Neural cell (in vitro differentiated cells): ENCODE results near the gene FAM219A. TPM values are rescaled to one million over a fixed set of nuclear protein-coding genes. Genes with fewer than 3 reads are reported as not detected.

ENCODE experiments used
- H2AFZ ChIP-seq: fragments of 200-600, 300-800 bp; sonication (generic), shearing (Covaris generic); 2 replicates; pipeline ENCODE4 v1.6.0; 2014; ENCODE audit warnings: low read depth, mild to moderate bottlenecking, antibody characterized with exemption, low read length, moderate library complexity
- H3F3A ChIP-seq: fragments of 200-600 bp; shearing (Covaris generic); 2 replicates; pipeline ENCODE4 v1.6.1; 2016; ENCODE audit warnings: mild to moderate bottlenecking, moderate library complexity, mixed read lengths, antibody characterized with exemption, low read length; ENCODE audit not compliant: insufficient read depth, poor library complexity, severe bottlenecking
- H3K27ac ChIP-seq: fragments of 200-600, 300-800 bp; sonication (generic), shearing (Covaris generic); 2 replicates; pipeline ENCODE4 v1.5.1; 2014; ENCODE audit warnings: mild to moderate bottlenecking, low read length, moderate library complexity
- H3K27me3 ChIP-seq: fragments of 300-800, 200-600 bp; sonication (generic), shearing (Covaris generic); 2 replicates; pipeline ENCODE4 v1.6.0; 2014; ENCODE audit warnings: mild to moderate bottlenecking, low read depth, low read length, moderate library complexity; ENCODE audit not compliant: insufficient read depth
- H3K36me3 ChIP-seq: fragments of 300-800, 200-600 bp; sonication (generic), shearing (Covaris generic); 2 replicates; pipeline ENCODE4 v1.5.1; 2014; ENCODE audit warnings: mild to moderate bottlenecking, antibody characterized with exemption, low read length, moderate library complexity; ENCODE audit not compliant: insufficient read depth
- H3K4me2 ChIP-seq: fragments of 300-800, 200-600 bp; sonication (generic), shearing (Covaris generic); 2 replicates; pipeline ENCODE4 v1.6.0; 2014; ENCODE audit warnings: mild to moderate bottlenecking, low read length
- H3K4me3 ChIP-seq: fragments of 300-800, 200-600 bp; sonication (generic), shearing (Covaris generic); 2 replicates; pipeline ENCODE4 v1.5.1; 2014; ENCODE audit warnings: mild to moderate bottlenecking, low read length, moderate library complexity
- H3K79me2 ChIP-seq: fragments of 200-600 bp; shearing (Covaris generic); replicated peaks from 2 replicates; pipeline ENCODE4 v1.6.0; 2014; ENCODE audit warnings: mild to moderate bottlenecking, low read length, moderate library complexity; ENCODE audit not compliant: insufficient read depth
- H3K9ac ChIP-seq: fragments of 300-800, 200-600 bp; sonication (generic), shearing (Covaris generic); 2 replicates; pipeline ENCODE4 v1.6.1; 2016; ENCODE audit warnings: mild to moderate bottlenecking, low read length, mixed read lengths
- H3K9me2 ChIP-seq: fragments of 200-600 bp; shearing (Covaris generic); 2 replicates; pipeline ENCODE4 v1.6.1; 2016; ENCODE audit warnings: mild to moderate bottlenecking, low read length, mixed read lengths; ENCODE audit not compliant: insufficient read depth
- H3K9me3 ChIP-seq: fragments of 200-600, 300-800 bp; sonication (generic), shearing (Covaris generic); 2 replicates; pipeline ENCODE4 v1.6.1; 2016; ENCODE audit warnings: mild to moderate bottlenecking, mixed run types, low read length, moderate library complexity, mixed read lengths
- H4K20me1 ChIP-seq: fragments of 200-600 bp; shearing (Covaris generic); 2 replicates; pipeline ENCODE4 v1.6.1; 2016; ENCODE audit warnings: mild to moderate bottlenecking, mixed run types; ENCODE audit not compliant: insufficient read depth
- CTCF ChIP-seq: fragments of 450-650 bp; IDR thresholded peaks from 2 replicates; pipeline ENCODE4 v1.5.1; 2014; ENCODE audit warnings: antibody characterized with exemption, mild to moderate bottlenecking, moderate library complexity; ENCODE audit not compliant: poor library complexity, severe bottlenecking
- EP300 ChIP-seq: fragments of 450-650 bp; conservative IDR thresholded peaks from 2 replicates; pipeline ENCODE4 v1.6.1; 2014; ENCODE audit warnings: antibody characterized with exemption, mild to moderate bottlenecking, moderate library complexity; ENCODE audit not compliant: poor library complexity, severe bottlenecking
- EZH2 ChIP-seq: fragments of 200-600, 300-800 bp; shearing (Covaris generic), sonication (generic); IDR thresholded peaks from 2 replicates; pipeline ENCODE4 v1.6.1; 2014; ENCODE audit warnings: antibody characterized with exemption, low read length, borderline replicate concordance, mild to moderate bottlenecking; ENCODE audit not compliant: insufficient read depth, poor library complexity, severe bottlenecking
- MXI1 ChIP-seq: fragments of 450-650 bp; conservative IDR thresholded peaks from 2 replicates; pipeline ENCODE4 v1.6.1; 2014; ENCODE audit warnings: antibody characterized with exemption, mild to moderate bottlenecking; ENCODE audit not compliant: poor library complexity, severe bottlenecking
- POLR2AphosphoS5 ChIP-seq: IDR thresholded peaks from 2 replicates; pipeline ENCODE4 v1.6.1; 2012
- RAD21 ChIP-seq: fragments of 450-650 bp; conservative IDR thresholded peaks from 2 replicates; pipeline ENCODE4 v1.6.1; 2014; ENCODE audit warnings: antibody characterized with exemption, mild to moderate bottlenecking, moderate library complexity
- SMC3 ChIP-seq: fragments of 450-650 bp; conservative IDR thresholded peaks from 2 replicates; pipeline ENCODE4 v1.6.1; 2014; ENCODE audit warnings: antibody characterized with exemption, mild to moderate bottlenecking, moderate library complexity; ENCODE audit not compliant: poor library complexity
- TAF1 ChIP-seq: IDR thresholded peaks from 2 replicates; pipeline ENCODE4 v1.6.1; 2012; ENCODE audit warnings: low read depth
- polyA plus RNA-seq: library from polyadenylated mRNA; depleted of rRNA; stranded (reverse); fragments of >200 nt; gene quantifications from 2 replicates; pipeline ENCODE4 v1.2.3, GENCODE V29; 2014
- TF ChIP-seq, protein P1 (sequence below): IDR thresholded peaks from 2 replicates; pipeline ENCODE4 v1.6.1; 2012; ENCODE audit warnings: borderline replicate concordance

FAM219A gene
- polyA plus RNA-seq, 1 donor from 2014 or later, result 56.6 TPM

- TF ChIP-seq EP300, result no peak
These were observed 86.4 kb downstream of the FAM219A start for GRCh38 chr9:34371886-34372466.

DNA sequence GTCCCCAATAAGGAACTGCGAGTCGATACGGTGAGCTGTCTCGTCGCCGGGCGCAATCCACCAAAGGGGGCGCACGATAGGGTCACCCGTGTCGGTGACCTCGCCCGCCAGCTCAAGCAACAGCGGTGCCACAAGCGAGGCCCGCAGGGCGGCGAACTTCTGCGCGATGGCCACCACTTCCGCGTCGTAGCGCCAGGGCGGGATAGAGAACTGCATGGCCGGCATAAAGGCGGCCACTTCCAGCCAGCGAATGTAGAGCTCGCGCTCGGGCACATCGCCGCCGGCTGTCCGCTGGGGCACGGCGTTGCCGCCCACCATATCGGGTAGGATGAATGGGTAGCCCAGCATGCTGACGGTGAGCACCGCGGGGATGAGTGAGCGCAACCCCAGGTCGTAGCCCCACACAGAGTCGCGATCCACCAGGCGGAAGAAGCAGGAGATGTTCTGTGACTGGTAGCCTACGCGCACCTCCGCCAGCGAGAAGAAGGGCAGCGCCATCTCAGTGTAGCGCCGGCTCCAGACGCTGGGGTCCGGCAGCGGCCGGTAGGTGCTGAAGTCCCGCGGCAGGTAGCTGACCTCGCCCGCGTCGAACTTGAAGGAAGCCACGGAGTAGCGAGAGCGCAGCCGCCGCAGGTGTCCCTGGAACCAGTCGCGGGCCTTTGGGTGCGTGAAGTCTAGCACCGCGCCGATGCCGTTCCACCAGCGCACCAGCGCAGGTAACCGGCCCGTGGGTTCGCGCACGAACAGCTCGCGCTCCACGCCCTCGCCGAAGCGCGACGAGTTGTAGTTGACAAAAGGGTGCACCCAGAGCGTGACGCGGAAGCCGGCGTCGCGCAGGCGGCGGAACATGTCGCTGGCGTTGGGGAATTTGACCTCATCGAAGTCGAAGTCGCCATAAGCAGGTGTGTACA, 87.1 kb downstream of the FAM219A start:
- Histone ChIP-seq H3K4me3 (no peak overlapping the region), H3K4me2 (no peak overlapping the region), H3K9me3 (peaks cover 8% of the 10 kb centered on the region)

More at GRCh38 chr9:34371886-34372466, 86.4 kb downstream of the FAM219A start:
- H2AFZ ChIP-seq, result no peak overlapping the region
- H3K79me2 ChIP-seq, result no peaks in the 10 kb centered on the region
- H3K4me3 ChIP-seq, result no peak overlapping the region
- no peak overlapping the region for H3K4me2 ChIP-seq
- H4K20me1 ChIP-seq, result no peaks in the 10 kb centered on the region
- no peaks in the 10 kb centered on the region for H3K27me3 ChIP-seq
- H3F3A ChIP-seq, result no peaks in the 10 kb centered on the region
- no peak overlapping the region for H3K27ac ChIP-seq
- peaks cover 11% of the 10 kb centered on the region for H3K36me3 ChIP-seq
- no peak overlapping the region for H3K9ac ChIP-seq
- H3K9me3 ChIP-seq, result peaks cover 8% of the 10 kb centered on the region
- H3K9me2 ChIP-seq, result no peaks in the 10 kb centered on the region

DNA sequence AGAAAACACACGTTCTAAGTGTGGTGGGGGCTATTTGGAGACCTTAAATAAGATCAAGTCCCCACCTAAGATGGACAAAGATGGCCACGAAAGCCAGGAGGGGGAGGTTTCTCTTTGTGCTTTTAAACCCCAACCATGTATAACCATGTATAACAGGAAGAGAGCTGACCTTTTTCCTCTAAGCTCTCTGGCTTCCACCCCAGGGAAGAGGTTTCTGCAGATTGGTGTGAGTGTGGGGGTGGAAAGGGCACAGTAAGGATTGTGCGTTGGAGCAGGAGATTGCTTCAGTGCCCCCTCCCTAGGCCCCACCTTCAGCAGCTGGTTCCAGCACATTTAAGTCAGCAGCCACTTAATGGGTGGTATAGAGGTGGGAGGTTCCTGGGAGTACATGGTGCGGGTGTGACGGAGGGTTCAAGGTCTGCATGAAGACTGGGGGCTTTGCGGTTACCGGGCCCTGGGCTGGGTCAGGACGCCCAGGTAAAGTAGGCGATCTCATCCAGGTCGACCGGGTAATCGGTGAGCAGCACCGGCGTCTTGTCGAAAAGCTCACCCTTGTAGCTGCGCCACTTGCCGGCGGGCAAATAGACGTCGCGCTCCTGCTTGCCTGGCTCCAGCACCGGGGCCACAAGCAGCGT, 87.9 kb downstream of the FAM219A start:
- H3K79me2 ChIP-seq, result no peaks in the 10 kb centered on the region
- no peak overlapping the region for H3K9ac ChIP-seq
- no peak overlapping the region for H3K4me3 ChIP-seq
- H3F3A ChIP-seq, result no peaks in the 10 kb centered on the region
- no peak overlapping the region for H3K4me2 ChIP-seq
- TF ChIP-seq SMC3, result no peak
- TF ChIP-seq POLR2AphosphoS5, result no peak
- no peak for TF ChIP-seq RAD21
- no peak for TF ChIP-seq CTCF
- TF ChIP-seq, protein P1, sequence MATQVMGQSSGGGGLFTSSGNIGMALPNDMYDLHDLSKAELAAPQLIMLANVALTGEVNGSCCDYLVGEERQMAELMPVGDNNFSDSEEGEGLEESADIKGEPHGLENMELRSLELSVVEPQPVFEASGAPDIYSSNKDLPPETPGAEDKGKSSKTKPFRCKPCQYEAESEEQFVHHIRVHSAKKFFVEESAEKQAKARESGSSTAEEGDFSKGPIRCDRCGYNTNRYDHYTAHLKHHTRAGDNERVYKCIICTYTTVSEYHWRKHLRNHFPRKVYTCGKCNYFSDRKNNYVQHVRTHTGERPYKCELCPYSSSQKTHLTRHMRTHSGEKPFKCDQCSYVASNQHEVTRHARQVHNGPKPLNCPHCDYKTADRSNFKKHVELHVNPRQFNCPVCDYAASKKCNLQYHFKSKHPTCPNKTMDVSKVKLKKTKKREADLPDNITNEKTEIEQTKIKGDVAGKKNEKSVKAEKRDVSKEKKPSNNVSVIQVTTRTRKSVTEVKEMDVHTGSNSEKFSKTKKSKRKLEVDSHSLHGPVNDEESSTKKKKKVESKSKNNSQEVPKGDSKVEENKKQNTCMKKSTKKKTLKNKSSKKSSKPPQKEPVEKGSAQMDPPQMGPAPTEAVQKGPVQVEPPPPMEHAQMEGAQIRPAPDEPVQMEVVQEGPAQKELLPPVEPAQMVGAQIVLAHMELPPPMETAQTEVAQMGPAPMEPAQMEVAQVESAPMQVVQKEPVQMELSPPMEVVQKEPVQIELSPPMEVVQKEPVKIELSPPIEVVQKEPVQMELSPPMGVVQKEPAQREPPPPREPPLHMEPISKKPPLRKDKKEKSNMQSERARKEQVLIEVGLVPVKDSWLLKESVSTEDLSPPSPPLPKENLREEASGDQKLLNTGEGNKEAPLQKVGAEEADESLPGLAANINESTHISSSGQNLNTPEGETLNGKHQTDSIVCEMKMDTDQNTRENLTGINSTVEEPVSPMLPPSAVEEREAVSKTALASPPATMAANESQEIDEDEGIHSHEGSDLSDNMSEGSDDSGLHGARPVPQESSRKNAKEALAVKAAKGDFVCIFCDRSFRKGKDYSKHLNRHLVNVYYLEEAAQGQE, result no peak
- TF ChIP-seq TAF1, result no peak
- no peak for TF ChIP-seq MXI1
- TF ChIP-seq EZH2, result no peak
- TF ChIP-seq EP300, result no peak
- no peaks in the 10 kb centered on the region for H3K27me3 ChIP-seq
- H2AFZ ChIP-seq, result no peak overlapping the region
- peaks cover 11% of the 10 kb centered on the region for H3K36me3 ChIP-seq
- peaks cover 8% of the 10 kb centered on the region for H3K9me3 ChIP-seq
- H4K20me1 ChIP-seq, result no peaks in the 10 kb centered on the region
- H3K9me2 ChIP-seq, result no peaks in the 10 kb centered on the region
- H3K27ac ChIP-seq, result no peak overlapping the region

More for the DNA sequence above, 87.1 kb downstream of the FAM219A start:
- no peak overlapping the region for H2AFZ ChIP-seq
- no peaks in the 10 kb centered on the region for H4K20me1 ChIP-seq
- H3F3A ChIP-seq, result no peaks in the 10 kb centered on the region
- H3K9me2 ChIP-seq, result no peaks in the 10 kb centered on the region
- no peak overlapping the region for H3K27ac ChIP-seq
- H3K9ac ChIP-seq, result no peak overlapping the region
- TF ChIP-seq MXI1, result no peak
- TF ChIP-seq RAD21, result no peak
- H3K79me2 ChIP-seq, result no peaks in the 10 kb centered on the region
- H3K27me3 ChIP-seq, result no peaks in the 10 kb centered on the region
- H3K36me3 ChIP-seq, result peaks cover 11% of the 10 kb centered on the region
